Epithelial cell of esophagus (primary cell): ENCODE results near the gene DEDD.

Experiments used
- DNase-seq: peaks from one replicate; pipeline ENCODE4 v3.0.0; 2010; ENCODE audit warnings: low read depth
- H3K4me3 ChIP-seq: 2 replicates; pipeline ENCODE4 v1.5.1; 2011; ENCODE audit warnings: mild to moderate bottlenecking, low read length, control low read depth
- TF ChIP-seq, protein P1 (sequence below): IDR thresholded peaks from 2 replicates; pipeline ENCODE4 v1.5.1; 2011; ENCODE audit warnings: low read depth, mild to moderate bottlenecking, low read length, control low read depth, inconsistent platforms; ENCODE audit not compliant: insufficient read depth; ENCODE audit errors: missing control alignments

The DEDD gene

DNA sequence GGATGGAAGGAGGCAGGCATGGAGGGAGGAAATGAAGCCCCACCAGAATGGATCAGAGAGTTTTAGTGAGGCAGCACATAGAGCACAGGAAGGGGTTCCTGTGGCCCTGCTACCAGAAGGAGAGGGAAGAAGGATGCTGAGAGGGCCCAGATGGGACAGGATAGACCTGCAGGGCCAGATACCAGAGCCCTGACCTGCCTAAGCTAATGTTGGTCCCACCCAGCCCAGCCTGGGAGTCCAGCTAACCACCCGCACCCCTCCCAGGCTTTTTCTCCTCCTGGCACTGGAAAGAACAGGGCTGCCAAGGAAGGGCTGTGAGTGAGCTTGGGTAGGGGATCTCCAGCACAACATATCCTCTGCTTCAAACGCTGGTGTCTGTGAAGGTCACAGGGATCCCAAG lies 50.0 kb downstream of the DEDD start:
- TF ChIP-seq, protein P1, sequence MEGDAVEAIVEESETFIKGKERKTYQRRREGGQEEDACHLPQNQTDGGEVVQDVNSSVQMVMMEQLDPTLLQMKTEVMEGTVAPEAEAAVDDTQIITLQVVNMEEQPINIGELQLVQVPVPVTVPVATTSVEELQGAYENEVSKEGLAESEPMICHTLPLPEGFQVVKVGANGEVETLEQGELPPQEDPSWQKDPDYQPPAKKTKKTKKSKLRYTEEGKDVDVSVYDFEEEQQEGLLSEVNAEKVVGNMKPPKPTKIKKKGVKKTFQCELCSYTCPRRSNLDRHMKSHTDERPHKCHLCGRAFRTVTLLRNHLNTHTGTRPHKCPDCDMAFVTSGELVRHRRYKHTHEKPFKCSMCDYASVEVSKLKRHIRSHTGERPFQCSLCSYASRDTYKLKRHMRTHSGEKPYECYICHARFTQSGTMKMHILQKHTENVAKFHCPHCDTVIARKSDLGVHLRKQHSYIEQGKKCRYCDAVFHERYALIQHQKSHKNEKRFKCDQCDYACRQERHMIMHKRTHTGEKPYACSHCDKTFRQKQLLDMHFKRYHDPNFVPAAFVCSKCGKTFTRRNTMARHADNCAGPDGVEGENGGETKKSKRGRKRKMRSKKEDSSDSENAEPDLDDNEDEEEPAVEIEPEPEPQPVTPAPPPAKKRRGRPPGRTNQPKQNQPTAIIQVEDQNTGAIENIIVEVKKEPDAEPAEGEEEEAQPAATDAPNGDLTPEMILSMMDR = no peak
- no peak overlapping the region for H3K4me3 ChIP-seq
- peak; percentile 73 for DNase-seq

GRCh38 chr1:161081519-161081918 lies 50.9 kb downstream of the DEDD start:
- TF ChIP-seq, protein P1 = no peak
- no peak overlapping the region for H3K4me3 ChIP-seq
- DNase-seq = peak; percentile 48

GRCh38 chr1:161080441-161081405 lies 51.7 kb downstream of the DEDD start:
- DNase-seq = peak; percentile 84
- TF ChIP-seq, protein P1 = no peak
- no peak overlapping the region for H3K4me3 ChIP-seq

- TF ChIP-seq, protein P1 = no peak
- no peak overlapping the region for H3K4me3 ChIP-seq
- no peak for DNase-seq
Observed at GRCh38 chr1:161079436-161080110, 52.9 kb downstream of the DEDD start.

GRCh38 chr1:161077426-161077825 lies 55.0 kb downstream of the DEDD start:
- H3K4me3 ChIP-seq = no peak overlapping the region
- TF ChIP-seq, protein P1 = no peak
- no peak for DNase-seq

GRCh38 chr1:161076410-161076809 lies 56.1 kb downstream of the DEDD start:
- DNase-seq = peak; percentile 75
- H3K4me3 ChIP-seq = no peak overlapping the region
- TF ChIP-seq, protein P1 = no peak
